Measurements from ENCODE around the gene DNM2.

Gene DNM2

DNA sequence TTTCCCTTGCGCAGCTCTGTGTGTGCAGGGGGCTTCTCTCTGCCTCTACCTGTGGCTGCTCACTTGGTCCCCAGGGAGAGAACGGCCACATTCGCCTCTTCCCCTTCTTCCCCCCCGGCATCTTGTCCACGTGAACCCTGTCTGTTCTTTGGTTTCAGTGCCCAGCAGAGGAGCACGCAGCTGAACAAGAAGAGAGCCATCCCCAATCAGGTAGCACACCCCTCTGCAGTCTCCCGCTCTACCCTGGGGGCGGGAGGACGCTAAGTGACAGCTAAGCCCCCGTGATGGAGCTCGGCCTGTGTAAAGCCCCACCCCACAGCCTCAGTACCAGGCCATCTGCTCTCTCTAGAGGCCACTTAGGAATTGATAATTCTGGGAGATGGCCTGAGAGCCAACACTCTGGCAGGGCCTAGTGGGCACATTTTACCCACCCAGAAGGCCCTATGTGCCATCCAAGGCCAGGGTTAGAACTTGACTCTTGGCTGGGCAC lies 87.9 kb downstream of the DNM2 start:
- no peak overlapping the region for H3K27ac ChIP-seq (replicated peaks; ENCODE audit: low read length)
- no peak overlapping the region for H2BK12ac ChIP-seq (ENCODE audit: low read length)
- H2AFZ ChIP-seq (ENCODE audit: low read length), result no peak overlapping the region
- no peak overlapping the region for H4K91ac ChIP-seq (ENCODE audit: low read depth, low read length, poor library complexity)
- H2BK5ac ChIP-seq (ENCODE audit: low read length), result no peak overlapping the region
- no peak overlapping the region for H2AK5ac ChIP-seq (ENCODE audit: low read depth, low read length)
- H3K4me3 ChIP-seq (ENCODE audit: low read length in 2 of 2), result peak overlapping the region in 1 of 2 donors; percentile 50
- H3K9me3 ChIP-seq (replicated peaks in 1 of 2; ENCODE audit: control insufficient read depth in 2 of 2, insufficient read depth in 1 of 2, low read depth in 1 of 2, low read length in 2 of 2), result no peaks in the 10 kb centered on the region
- H3K27me3 ChIP-seq (ENCODE audit: control insufficient read depth in 3 of 3, insufficient read depth in 3 of 3, low read depth in 1 of 3, low read length in 3 of 3), result no peaks in the 10 kb centered on the region
- no peak for DNase-seq (ENCODE audit: low spot score)
- no peak overlapping the region for H3K4me2 ChIP-seq (ENCODE audit: insufficient read depth, low read length, poor library complexity, severe bottlenecking)
- no peak overlapping the region for H2BK15ac ChIP-seq (ENCODE audit: low read length)
- no peak overlapping the region for H3K18ac ChIP-seq (ENCODE audit: low read length)
- no peak overlapping the region for H4K8ac ChIP-seq (ENCODE audit: low read depth, low read length)
- H2BK120ac ChIP-seq (ENCODE audit: low read depth, low read length), result no peak overlapping the region
- no peaks in the 10 kb centered on the region for H3K79me1 ChIP-seq (ENCODE audit: low read depth, low read length)
- H3K9ac ChIP-seq (ENCODE audit: low read depth, low read length, poor library complexity), result no peak overlapping the region
- peaks cover 35 to 86% of the 10 kb centered on the region in 2 donors for H3K36me3 ChIP-seq (replicated peaks in 1 of 2; ENCODE audit: control insufficient read depth in 2 of 2, insufficient read depth in 2 of 2, low read length in 2 of 2)
- no peak overlapping the region for H3K14ac ChIP-seq (ENCODE audit: low read length)
- WGBS, 2 donors (ENCODE audit: extremely low coverage in 2 of 2, insufficient read length in 2 of 2, insufficient replicate concordance in 1 of 2), result no CpG with 5 or more reads among the region's 11 CpGs
- no peak overlapping the region for H3K23ac ChIP-seq (ENCODE audit: low read depth, low read length, poor library complexity)
- no peaks in the 10 kb centered on the region for H3K4me1 ChIP-seq (ENCODE audit: control insufficient read depth in 2 of 2, insufficient read depth in 1 of 2, low read depth in 1 of 2, low read length in 2 of 2)
- no peak overlapping the region for H3K4ac ChIP-seq (ENCODE audit: low read length)

DNA sequence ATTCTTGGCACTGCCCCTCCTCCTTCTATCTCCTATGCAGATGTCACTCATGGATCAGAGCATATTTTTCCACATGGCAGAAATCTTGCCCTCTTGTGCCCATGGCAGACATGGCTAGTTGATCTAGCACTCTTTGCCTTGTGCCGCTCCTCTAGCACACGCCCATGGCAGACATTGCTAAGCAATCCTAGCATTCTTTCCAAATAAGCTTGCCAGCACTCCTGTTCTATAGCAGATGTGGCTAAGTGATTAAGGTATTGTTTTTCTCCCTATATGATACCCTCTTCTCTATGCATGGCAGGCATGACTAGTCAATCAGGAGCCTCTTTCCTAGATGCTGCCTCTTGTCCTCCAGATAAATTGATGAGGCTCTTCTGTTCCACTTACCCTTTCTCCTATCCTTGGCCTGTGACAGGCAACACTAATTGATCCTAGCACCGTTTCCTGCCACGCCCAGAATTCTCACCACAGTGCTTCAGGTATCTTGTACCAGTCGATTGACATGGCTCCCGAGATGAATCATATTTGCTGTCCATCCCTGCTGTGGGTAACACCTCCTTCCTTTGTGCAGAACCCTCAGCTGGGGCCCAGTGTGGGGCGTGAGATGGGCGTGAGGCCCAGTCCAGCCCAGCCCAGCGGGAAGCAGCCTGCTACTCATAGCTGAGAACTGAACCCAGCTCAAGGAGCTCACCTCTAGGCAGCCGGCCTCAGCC lies 91.2 kb downstream of the DNM2 start:
- Histone ChIP-seq H3K27ac (replicated peaks; ENCODE audit: low read length) (no peak overlapping the region), H2BK12ac (ENCODE audit: low read length) (no peak overlapping the region)
- no peak for DNase-seq (ENCODE audit: low spot score)

DNA sequence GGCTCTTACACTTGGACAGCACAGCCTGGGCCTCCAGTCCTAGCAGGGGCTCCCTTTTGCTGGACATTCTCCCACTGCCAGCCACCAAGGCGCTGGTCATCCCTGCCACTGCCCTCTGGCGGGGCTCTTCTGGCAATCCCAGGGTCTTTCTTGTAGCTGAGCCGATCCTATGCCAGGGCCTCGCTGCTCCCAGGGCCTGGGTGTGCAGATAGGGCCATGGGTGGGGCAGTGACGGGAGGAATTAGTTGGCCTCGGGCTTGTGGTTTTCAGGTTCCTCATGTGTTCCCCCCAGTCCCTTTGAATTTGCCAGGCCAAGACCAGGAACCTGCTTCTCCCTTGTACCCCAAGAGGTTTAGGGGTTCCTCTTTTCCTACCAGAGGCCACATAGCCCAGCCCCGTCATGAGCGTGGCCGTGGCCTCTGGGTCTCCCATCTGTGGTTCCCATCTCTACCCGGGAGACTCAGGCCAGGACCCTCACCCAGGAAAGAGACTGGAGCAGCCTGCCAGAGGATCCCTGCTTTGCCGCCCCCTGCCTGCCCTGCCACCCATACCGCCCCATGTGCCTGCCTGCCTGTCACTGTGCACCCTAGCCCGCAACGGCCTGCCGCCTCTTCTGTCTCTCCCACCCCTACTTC lies 91.9 kb downstream of the DNM2 start:
- no peak overlapping the region for H2BK15ac ChIP-seq (ENCODE audit: low read length)
- no peak overlapping the region for H4K8ac ChIP-seq (ENCODE audit: low read depth, low read length)
- DNase-seq (ENCODE audit: low spot score), result no peak
- H3K4me3 ChIP-seq (ENCODE audit: low read length in 2 of 2), result no peak overlapping the region
- no peak overlapping the region for H2AK5ac ChIP-seq (ENCODE audit: low read depth, low read length)
- no peaks in the 10 kb centered on the region for H3K27me3 ChIP-seq (ENCODE audit: control insufficient read depth in 3 of 3, insufficient read depth in 3 of 3, low read depth in 1 of 3, low read length in 3 of 3)
- H3K9ac ChIP-seq (ENCODE audit: low read depth, low read length, poor library complexity), result no peak overlapping the region
- no peak overlapping the region for H2AFZ ChIP-seq (ENCODE audit: low read length)
- H3K79me1 ChIP-seq (ENCODE audit: low read depth, low read length), result no peaks in the 10 kb centered on the region
- H3K9me3 ChIP-seq (replicated peaks in 1 of 2; ENCODE audit: control insufficient read depth in 2 of 2, insufficient read depth in 1 of 2, low read depth in 1 of 2, low read length in 2 of 2), result no peaks in the 10 kb centered on the region
- H3K4ac ChIP-seq (ENCODE audit: low read length), result no peak overlapping the region
- no peak overlapping the region for H2BK12ac ChIP-seq (ENCODE audit: low read length)
- H3K14ac ChIP-seq (ENCODE audit: low read length), result peak overlapping the region; percentile 86
- no peak overlapping the region for H4K91ac ChIP-seq (ENCODE audit: low read depth, low read length, poor library complexity)
- no peak overlapping the region for H3K4me2 ChIP-seq (ENCODE audit: insufficient read depth, low read length, poor library complexity, severe bottlenecking)
- H2BK120ac ChIP-seq (ENCODE audit: low read depth, low read length), result no peak overlapping the region
- H3K4me1 ChIP-seq (ENCODE audit: control insufficient read depth in 2 of 2, insufficient read depth in 1 of 2, low read depth in 1 of 2, low read length in 2 of 2), result no peaks in the 10 kb centered on the region
- H3K18ac ChIP-seq (ENCODE audit: low read length), result no peak overlapping the region
- peaks cover 30 to 80% of the 10 kb centered on the region in 2 donors for H3K36me3 ChIP-seq (replicated peaks in 1 of 2; ENCODE audit: control insufficient read depth in 2 of 2, insufficient read depth in 2 of 2, low read length in 2 of 2)
- WGBS, 2 donors (ENCODE audit: extremely low coverage in 2 of 2, insufficient read length in 2 of 2, insufficient replicate concordance in 1 of 2), result no CpG with 5 or more reads among the region's 15 CpGs
- peak overlapping the region; percentile 61 for H3K23ac ChIP-seq (ENCODE audit: low read depth, low read length, poor library complexity)
- no peak overlapping the region for H2BK5ac ChIP-seq (ENCODE audit: low read length)
- H3K27ac ChIP-seq (replicated peaks; ENCODE audit: low read length), result no peak overlapping the region

More for the DNA sequence above, 91.2 kb downstream of the DNM2 start:
- H3K4me3 ChIP-seq (ENCODE audit: low read length in 2 of 2), result no peak overlapping the region
- no peak overlapping the region for H2BK120ac ChIP-seq (ENCODE audit: low read depth, low read length)
- no peak overlapping the region for H2BK15ac ChIP-seq (ENCODE audit: low read length)
- no CpG with 5 or more reads among the region's 10 CpGs for WGBS, 2 donors (ENCODE audit: extremely low coverage in 2 of 2, insufficient read length in 2 of 2, insufficient replicate concordance in 1 of 2)
- H2AFZ ChIP-seq (ENCODE audit: low read length), result no peak overlapping the region
- H3K36me3 ChIP-seq (replicated peaks in 1 of 2; ENCODE audit: control insufficient read depth in 2 of 2, insufficient read depth in 2 of 2, low read length in 2 of 2), result peaks cover 32 to 84% of the 10 kb centered on the region in 2 donors
- no peaks in the 10 kb centered on the region for H3K9me3 ChIP-seq (replicated peaks in 1 of 2; ENCODE audit: control insufficient read depth in 2 of 2, insufficient read depth in 1 of 2, low read depth in 1 of 2, low read length in 2 of 2)
- no peak overlapping the region for H2BK5ac ChIP-seq (ENCODE audit: low read length)
- no peak overlapping the region for H3K4ac ChIP-seq (ENCODE audit: low read length)
- H3K27me3 ChIP-seq (ENCODE audit: control insufficient read depth in 3 of 3, insufficient read depth in 3 of 3, low read depth in 1 of 3, low read length in 3 of 3), result no peaks in the 10 kb centered on the region
- no peak overlapping the region for H4K91ac ChIP-seq (ENCODE audit: low read depth, low read length, poor library complexity)
- H3K9ac ChIP-seq (ENCODE audit: low read depth, low read length, poor library complexity), result no peak overlapping the region
- H2AK5ac ChIP-seq (ENCODE audit: low read depth, low read length), result no peak overlapping the region
- no peak overlapping the region for H3K18ac ChIP-seq (ENCODE audit: low read length)
- no peak overlapping the region for H3K23ac ChIP-seq (ENCODE audit: low read depth, low read length, poor library complexity)
- no peaks in the 10 kb centered on the region for H3K79me1 ChIP-seq (ENCODE audit: low read depth, low read length)
- no peak overlapping the region for H4K8ac ChIP-seq (ENCODE audit: low read depth, low read length)
- no peak overlapping the region for H3K14ac ChIP-seq (ENCODE audit: low read length)
- no peak overlapping the region for H3K4me2 ChIP-seq (ENCODE audit: insufficient read depth, low read length, poor library complexity, severe bottlenecking)
- no peaks in the 10 kb centered on the region for H3K4me1 ChIP-seq (ENCODE audit: control insufficient read depth in 2 of 2, insufficient read depth in 1 of 2, low read depth in 1 of 2, low read length in 2 of 2)

DNA sequence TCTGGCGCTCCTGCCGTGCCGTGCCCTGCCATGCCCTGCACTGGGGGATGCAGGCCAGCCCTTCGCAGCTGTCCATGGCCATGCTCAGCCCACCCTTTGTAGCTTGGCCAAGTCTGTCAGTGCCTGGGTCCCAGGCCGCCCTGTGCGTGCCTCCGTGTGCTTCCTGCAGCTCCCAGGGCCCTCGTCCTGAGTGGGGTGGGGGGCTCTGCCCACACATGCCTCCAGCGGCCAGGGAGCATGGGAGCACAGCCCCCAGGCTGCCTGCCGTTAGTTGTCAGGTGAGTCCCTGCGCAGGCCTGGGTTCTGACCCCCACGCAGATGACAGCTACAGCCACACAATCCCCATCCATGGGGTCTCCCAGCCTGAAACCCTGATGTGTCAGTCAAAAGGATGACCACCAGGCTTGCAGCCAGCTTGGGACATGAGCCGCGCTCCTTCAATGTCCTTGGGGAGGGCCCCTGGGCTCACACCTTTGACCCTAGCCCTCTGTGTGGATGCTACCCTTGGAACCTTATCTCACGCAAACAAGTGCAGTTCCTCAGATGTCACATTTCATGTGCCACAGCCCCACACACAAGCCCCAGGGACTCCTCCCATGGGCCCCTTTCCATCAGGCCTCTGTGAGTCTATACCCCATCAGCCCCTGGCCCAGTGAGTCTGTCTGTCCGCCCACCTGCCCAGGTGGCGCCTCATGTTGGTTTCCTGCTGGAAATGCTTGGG lies 93.7 kb downstream of the DNM2 start:
- Histone ChIP-seq H4K91ac (ENCODE audit: low read depth, low read length, poor library complexity) (no peak overlapping the region), H3K27ac (replicated peaks; ENCODE audit: low read length) (no peak overlapping the region), H3K4me3 (ENCODE audit: low read length in 2 of 2) (peak overlapping the region in 1 of 2 donors; percentile 31), H2BK15ac (ENCODE audit: low read length) (no peak overlapping the region), H3K27me3 (ENCODE audit: control insufficient read depth in 3 of 3, insufficient read depth in 3 of 3, low read depth in 1 of 3, low read length in 3 of 3) (no peaks in the 10 kb centered on the region), H3K79me1 (ENCODE audit: low read depth, low read length) (no peaks in the 10 kb centered on the region), H3K4me2 (ENCODE audit: insufficient read depth, low read length, poor library complexity, severe bottlenecking) (no peak overlapping the region), H3K4me1 (ENCODE audit: control insufficient read depth in 2 of 2, insufficient read depth in 1 of 2, low read depth in 1 of 2, low read length in 2 of 2) (no peaks in the 10 kb centered on the region), H2BK5ac (ENCODE audit: low read length) (peak overlapping the region; percentile 70), H3K36me3 (replicated peaks in 1 of 2; ENCODE audit: control insufficient read depth in 2 of 2, insufficient read depth in 2 of 2, low read length in 2 of 2) (peaks cover 22 to 75% of the 10 kb centered on the region in 2 donors), H3K9me3 (replicated peaks in 1 of 2; ENCODE audit: control insufficient read depth in 2 of 2, insufficient read depth in 1 of 2, low read depth in 1 of 2, low read length in 2 of 2) (no peaks in the 10 kb centered on the region), H2BK12ac (ENCODE audit: low read length) (peak overlapping the region; percentile 32), H2AFZ (ENCODE audit: low read length) (no peak overlapping the region), H3K18ac (ENCODE audit: low read length) (peak overlapping the region; percentile 15), H2BK120ac (ENCODE audit: low read depth, low read length) (no peak overlapping the region), H2AK5ac (ENCODE audit: low read depth, low read length) (peak overlapping the region; percentile 38), H3K23ac (ENCODE audit: low read depth, low read length, poor library complexity) (no peak overlapping the region), H4K8ac (ENCODE audit: low read depth, low read length) (no peak overlapping the region), H3K9ac (ENCODE audit: low read depth, low read length, poor library complexity) (no peak overlapping the region), H3K4ac (ENCODE audit: low read length) (no peak overlapping the region), H3K14ac (ENCODE audit: low read length) (peak overlapping the region; percentile 77)
- no CpG with 5 or more reads among the region's 17 CpGs for WGBS, 2 donors (ENCODE audit: extremely low coverage in 2 of 2, insufficient read length in 2 of 2, insufficient replicate concordance in 1 of 2)
- DNase-seq (ENCODE audit: low spot score), result no peak

All from neuronal stem cell (in vitro differentiated cells).